Measurements from ENCODE around the gene PRMT1.

GRCh38 chr19:49629659-49630058 is 47.4 kb upstream of the PRMT1 start:
- TF ChIP-seq CTCF (IDR thresholded peaks at IDR 0.05) = no peak
- no peak for TF ChIP-seq POLR2A (IDR thresholded peaks at IDR 0.05)
